Effector memory CD8-positive, alpha-beta T cell (primary cell): ENCODE measurements around the gene CAPN2.
A peak's percentile ranks its signal among the peaks of the same experiment; 100 is the strongest.

ENCODE experiments used
- ATAC-seq: fragments of 150-1000 bp; cut with Tn5 transposase; replicated peaks from 2 replicates; pipeline ENCODE4 v1.10.0; 2021; ENCODE audit warnings: mild to moderate bottlenecking, moderate library complexity
- DNase-seq, 3 experiments: peaks; one replicate each; pipeline ENCODE4 v3.0.0; 2021
- H3K27ac Mint-ChIP-seq, 2 donors: one replicate each; pipeline ENCODE4 v1.8.0; 2022; ENCODE audit warnings: mild to moderate bottlenecking in 2 of 2, mixed read lengths in 2 of 2, moderate library complexity in 2 of 2
- H3K27me3 Mint-ChIP-seq, 2 donors: one replicate each; pipeline ENCODE4 v1.8.0; 2022; ENCODE audit warnings: mixed read lengths in 2 of 2
- H3K36me3 Mint-ChIP-seq: one replicate; pipeline ENCODE4 v1.8.0; 2022; ENCODE audit warnings: mild to moderate bottlenecking, moderate library complexity, mixed read lengths; ENCODE audit not compliant: insufficient read depth
- H3K4me1 Mint-ChIP-seq, 2 donors: one replicate each; pipeline ENCODE4 v1.8.0; 2022; ENCODE audit warnings: low read depth in 2 of 2, mixed read lengths in 2 of 2
- H3K4me3 Mint-ChIP-seq, 2 donors: one replicate each; pipeline ENCODE4 v1.8.0; 2022; ENCODE audit warnings: mild to moderate bottlenecking in 2 of 2, mixed read lengths in 2 of 2, moderate library complexity in 2 of 2
- H3K9me3 Mint-ChIP-seq, 2 donors: one replicate each; pipeline ENCODE4 v1.8.0; 2022; ENCODE audit warnings: mixed read lengths in 2 of 2

Gene CAPN2

DNA sequence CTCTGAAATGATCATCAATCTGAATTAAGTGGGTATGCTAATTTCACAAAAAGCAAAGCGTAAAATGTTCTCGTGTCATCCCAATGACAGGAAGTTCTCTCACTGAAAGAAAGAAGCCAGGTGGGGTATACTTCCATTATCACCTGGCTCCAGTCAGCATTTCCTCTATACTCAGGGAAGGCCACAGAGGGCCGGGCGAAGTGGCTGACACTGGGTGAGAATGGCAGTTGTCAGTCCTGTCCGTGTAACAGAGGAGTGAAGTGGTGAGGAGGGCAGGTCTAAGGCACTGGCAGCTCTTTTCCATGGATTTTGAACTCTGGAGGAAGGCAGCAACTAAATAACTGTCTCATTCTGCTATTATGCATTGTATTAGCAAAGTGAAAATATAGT, 60.4 kb downstream of the CAPN2 start:
- H3K9me3 Mint-ChIP-seq = no peaks in the 10 kb centered on the region
- DNase-seq = no peak
- peak overlapping the region in 1 of 2 donors; percentile 72 for H3K27ac Mint-ChIP-seq
- peaks cover 77% of the 10 kb centered on the region for H3K36me3 Mint-ChIP-seq
- peaks cover 15 to 17% of the 10 kb centered on the region in 2 donors for H3K4me1 Mint-ChIP-seq
- H3K27me3 Mint-ChIP-seq = no peaks in the 10 kb centered on the region
- ATAC-seq = no peak
- H3K4me3 Mint-ChIP-seq = no peak overlapping the region

- no peak for ATAC-seq
Observed at GRCh38 chr1:223774134-223774814, 61.9 kb downstream of the CAPN2 start.

DNA sequence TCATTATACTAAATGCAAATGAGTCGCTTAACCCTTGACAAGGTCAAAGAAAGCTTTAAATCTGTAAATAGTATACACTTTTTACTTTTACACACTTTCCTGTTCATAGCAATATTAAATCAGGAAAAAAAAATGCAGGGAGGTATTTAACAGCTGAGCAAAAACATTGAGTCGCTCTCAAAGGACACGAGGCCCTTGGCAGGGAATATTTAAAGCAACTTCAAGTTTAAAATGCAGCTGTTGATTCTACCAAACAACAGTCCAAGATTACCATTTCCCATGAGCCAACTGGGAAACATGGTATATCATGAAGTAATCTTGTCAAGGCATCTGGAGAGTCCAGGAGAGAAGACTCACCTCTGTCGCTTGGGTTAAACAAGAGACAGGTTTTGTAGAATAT, 62.7 kb downstream of the CAPN2 start:
- peaks cover 82% of the 10 kb centered on the region for H3K36me3 Mint-ChIP-seq
- H3K4me1 Mint-ChIP-seq = peaks cover 15 to 17% of the 10 kb centered on the region in 2 donors
- no peak overlapping the region for H3K4me3 Mint-ChIP-seq
- H3K27me3 Mint-ChIP-seq = no peaks in the 10 kb centered on the region
- ATAC-seq = no peak
- H3K27ac Mint-ChIP-seq = peak overlapping the region; percentile 74 to 88
- no peaks in the 10 kb centered on the region for H3K9me3 Mint-ChIP-seq
- no peak for DNase-seq

More at GRCh38 chr1:223774134-223774814, 61.9 kb downstream of the CAPN2 start:
- Mint-ChIP-seq H3K9me3 (no peaks in the 10 kb centered on the region), H3K27me3 (no peaks in the 10 kb centered on the region), H3K36me3 (peaks cover 86% of the 10 kb centered on the region), H3K4me3 (no peak overlapping the region), H3K4me1 (peaks cover 15 to 17% of the 10 kb centered on the region in 2 donors), H3K27ac (peak overlapping the region in 1 of 2 donors; percentile 74)
- DNase-seq = no peak

DNA sequence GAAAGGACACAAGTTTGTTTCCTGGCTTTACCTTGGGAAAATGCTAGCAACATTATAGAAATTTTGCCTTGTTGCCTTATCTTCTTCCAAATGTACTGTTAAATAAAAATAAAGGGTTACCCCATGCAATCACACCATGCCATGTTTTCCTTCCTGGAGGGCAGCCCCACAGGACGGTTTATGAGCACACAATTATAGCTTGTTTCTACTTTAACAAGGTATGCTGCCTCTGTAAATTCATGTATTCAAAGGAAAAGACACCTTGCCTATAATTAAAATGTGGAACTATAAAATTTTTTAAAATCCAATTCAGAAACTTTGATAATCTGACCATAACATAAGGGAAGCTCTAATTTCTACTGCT, 63.4 kb downstream of the CAPN2 start:
- no peak overlapping the region for H3K4me3 Mint-ChIP-seq
- H3K27me3 Mint-ChIP-seq = no peaks in the 10 kb centered on the region
- DNase-seq (no peak), ATAC-seq (no peak)
- peaks cover 17% of the 10 kb centered on the region in 2 donors for H3K4me1 Mint-ChIP-seq
- H3K27ac Mint-ChIP-seq = peak overlapping the region; percentile 88 to 90
- no peaks in the 10 kb centered on the region for H3K9me3 Mint-ChIP-seq
- peaks cover 75% of the 10 kb centered on the region for H3K36me3 Mint-ChIP-seq

DNA sequence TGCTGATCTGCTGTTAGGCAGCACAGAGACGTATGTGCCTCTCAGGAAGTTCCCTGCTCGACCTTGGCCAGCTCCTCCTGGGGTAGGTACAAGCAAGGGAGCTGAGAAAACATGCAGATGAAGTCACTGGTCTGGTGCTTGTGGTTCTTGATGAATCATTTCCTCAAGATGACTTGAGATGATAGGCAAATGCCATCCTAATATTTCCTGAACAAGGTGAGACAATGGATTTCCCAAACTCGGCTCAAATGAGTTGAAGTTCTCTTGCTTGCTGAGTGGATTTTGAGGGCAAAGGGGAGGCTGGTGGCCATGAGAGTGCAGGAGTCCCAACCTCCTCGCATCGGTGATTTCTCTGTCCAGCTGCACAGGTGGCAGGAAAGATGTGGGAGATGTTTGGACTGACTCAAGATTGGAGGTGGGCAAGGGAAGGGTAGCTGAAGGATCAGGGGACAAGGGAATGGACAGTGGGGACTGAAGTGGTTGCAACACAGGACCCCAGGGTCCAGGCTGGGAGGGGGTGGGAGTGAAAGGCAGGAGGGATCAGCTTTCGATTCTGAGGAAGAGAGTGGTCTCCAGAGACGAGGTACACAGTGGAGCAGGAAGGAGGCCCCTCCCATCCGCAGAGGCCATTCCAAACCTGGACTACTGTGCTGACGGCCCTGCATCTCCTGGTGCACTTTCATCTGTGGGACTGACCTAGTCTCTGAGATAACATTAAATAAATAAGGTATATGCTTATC, 63.9 kb downstream of the CAPN2 start:
- ATAC-seq = peak; percentile 93
- H3K4me1 Mint-ChIP-seq = peaks cover 15 to 20% of the 10 kb centered on the region in 2 donors
- no peaks in the 10 kb centered on the region for H3K27me3 Mint-ChIP-seq
- DNase-seq = peak in 1 of 3 experiments; percentile 5
- peak overlapping the region in 1 of 2 donors; percentile 31 for H3K4me3 Mint-ChIP-seq
- peaks cover 72% of the 10 kb centered on the region for H3K36me3 Mint-ChIP-seq
- no peaks in the 10 kb centered on the region for H3K9me3 Mint-ChIP-seq
- peak overlapping the region; percentile 88 to 90 for H3K27ac Mint-ChIP-seq

- no peak for DNase-seq
Observed at GRCh38 chr1:223776826-223777454, 64.6 kb downstream of the CAPN2 start.

DNA sequence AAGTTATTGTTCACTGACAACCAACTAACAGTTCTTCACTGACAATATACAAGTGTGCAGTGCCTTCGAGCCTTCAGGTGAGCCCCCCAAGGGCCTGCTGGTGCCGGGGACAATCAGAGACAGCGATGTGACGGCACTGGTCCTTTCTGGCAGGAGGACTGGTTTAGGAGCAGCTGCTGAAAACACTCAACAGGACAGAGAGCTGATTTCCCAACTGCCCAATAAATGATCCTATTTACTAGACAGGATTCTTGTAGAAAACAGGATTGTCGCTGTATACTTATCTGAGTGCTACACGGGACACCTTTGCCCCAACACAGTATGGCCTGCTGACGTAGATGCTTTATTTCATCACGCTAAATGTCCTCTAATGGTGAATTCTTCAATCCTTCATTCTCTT, 68.0 kb downstream of the CAPN2 start:
- Mint-ChIP-seq H3K4me3 (no peak overlapping the region), H3K4me1 (peaks cover 11 to 18% of the 10 kb centered on the region in 2 donors), H3K36me3 (peaks cover 50% of the 10 kb centered on the region), H3K27me3 (no peaks in the 10 kb centered on the region), H3K9me3 (no peaks in the 10 kb centered on the region), H3K27ac (peak overlapping the region; percentile 70 to 81)
- DNase-seq (no peak), ATAC-seq (no peak)

More at GRCh38 chr1:223776826-223777454, 64.6 kb downstream of the CAPN2 start:
- H3K27ac Mint-ChIP-seq = peak overlapping the region; percentile 88 to 90
- H3K36me3 Mint-ChIP-seq = peaks cover 69% of the 10 kb centered on the region
- no peak overlapping the region for H3K4me3 Mint-ChIP-seq
- no peaks in the 10 kb centered on the region for H3K27me3 Mint-ChIP-seq
- peaks cover 14 to 18% of the 10 kb centered on the region in 2 donors for H3K4me1 Mint-ChIP-seq
- H3K9me3 Mint-ChIP-seq = no peaks in the 10 kb centered on the region
- ATAC-seq = no peak

DNA sequence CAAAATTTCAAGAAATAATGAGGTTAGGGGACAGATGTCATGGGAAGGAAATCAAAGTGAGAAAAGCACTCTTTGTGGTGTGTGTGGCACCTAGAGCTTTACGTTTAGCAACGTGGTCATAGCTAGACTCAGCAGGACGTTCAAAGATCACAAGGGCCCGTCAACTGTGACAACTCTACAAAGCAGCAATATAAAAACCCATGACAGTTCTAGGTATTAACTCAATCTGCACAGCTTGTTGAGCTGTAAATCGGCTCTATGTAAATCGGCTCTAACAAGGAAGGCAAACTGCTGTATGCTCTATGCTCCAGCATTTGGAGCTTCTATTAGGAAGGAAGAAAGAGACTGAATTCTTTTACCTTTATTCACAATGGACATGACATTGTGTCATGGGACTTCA, 68.6 kb downstream of the CAPN2 start:
- Mint-ChIP-seq H3K27me3 (no peaks in the 10 kb centered on the region), H3K4me1 (peaks cover 8 to 14% of the 10 kb centered on the region in 2 donors), H3K27ac (peak overlapping the region; percentile 70 to 81), H3K9me3 (no peaks in the 10 kb centered on the region), H3K4me3 (no peak overlapping the region), H3K36me3 (peaks cover 55% of the 10 kb centered on the region)
- DNase-seq = no peak
- ATAC-seq = no peak

- DNase-seq = no peak
- Mint-ChIP-seq H3K4me3 (no peak overlapping the region), H3K4me1 (peaks cover 2 to 9% of the 10 kb centered on the region in 2 donors), H3K27me3 (no peaks in the 10 kb centered on the region), H3K9me3 (no peaks in the 10 kb centered on the region), H3K27ac (no peak overlapping the region), H3K36me3 (peaks cover 47% of the 10 kb centered on the region)
- no peak for ATAC-seq
Observed at GRCh38 chr1:223783676-223784075, 71.3 kb downstream of the CAPN2 start.

DNA sequence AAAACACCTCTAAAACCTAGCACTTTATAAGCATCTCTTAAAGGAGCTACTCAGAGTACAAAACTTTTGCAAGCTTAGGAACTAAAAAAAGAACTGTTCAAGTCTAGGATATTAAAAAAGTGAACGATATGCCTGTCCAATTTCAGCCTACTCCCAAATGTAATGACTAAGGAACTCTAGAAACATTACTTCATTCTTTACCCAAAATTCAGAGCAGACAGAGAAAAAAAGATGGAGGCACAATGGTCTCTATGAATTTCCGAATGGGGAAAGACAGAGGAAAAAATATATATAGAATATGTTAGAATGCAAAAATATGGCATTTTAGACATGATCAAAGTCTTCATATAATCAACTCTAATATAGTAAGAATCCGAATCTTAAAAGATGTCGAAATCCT, 72.2 kb downstream of the CAPN2 start:
- Mint-ChIP-seq H3K9me3 (no peaks in the 10 kb centered on the region), H3K4me3 (no peak overlapping the region), H3K27ac (no peak overlapping the region), H3K4me1 (peaks cover 2 to 9% of the 10 kb centered on the region in 2 donors), H3K27me3 (no peaks in the 10 kb centered on the region), H3K36me3 (peaks cover 40% of the 10 kb centered on the region)
- DNase-seq (no peak), ATAC-seq (no peak)

GRCh38 chr1:223785808-223786207, 73.5 kb downstream of the CAPN2 start:
- no peak for ATAC-seq
- H3K36me3 Mint-ChIP-seq = peaks cover 49% of the 10 kb centered on the region
- peak overlapping the region in 1 of 2 donors; percentile 33 for H3K27ac Mint-ChIP-seq
- H3K4me3 Mint-ChIP-seq = no peak overlapping the region
- H3K27me3 Mint-ChIP-seq = no peaks in the 10 kb centered on the region
- DNase-seq = no peak
- peaks cover 2 to 5% of the 10 kb centered on the region in 2 donors for H3K4me1 Mint-ChIP-seq
- H3K9me3 Mint-ChIP-seq = no peaks in the 10 kb centered on the region

DNA sequence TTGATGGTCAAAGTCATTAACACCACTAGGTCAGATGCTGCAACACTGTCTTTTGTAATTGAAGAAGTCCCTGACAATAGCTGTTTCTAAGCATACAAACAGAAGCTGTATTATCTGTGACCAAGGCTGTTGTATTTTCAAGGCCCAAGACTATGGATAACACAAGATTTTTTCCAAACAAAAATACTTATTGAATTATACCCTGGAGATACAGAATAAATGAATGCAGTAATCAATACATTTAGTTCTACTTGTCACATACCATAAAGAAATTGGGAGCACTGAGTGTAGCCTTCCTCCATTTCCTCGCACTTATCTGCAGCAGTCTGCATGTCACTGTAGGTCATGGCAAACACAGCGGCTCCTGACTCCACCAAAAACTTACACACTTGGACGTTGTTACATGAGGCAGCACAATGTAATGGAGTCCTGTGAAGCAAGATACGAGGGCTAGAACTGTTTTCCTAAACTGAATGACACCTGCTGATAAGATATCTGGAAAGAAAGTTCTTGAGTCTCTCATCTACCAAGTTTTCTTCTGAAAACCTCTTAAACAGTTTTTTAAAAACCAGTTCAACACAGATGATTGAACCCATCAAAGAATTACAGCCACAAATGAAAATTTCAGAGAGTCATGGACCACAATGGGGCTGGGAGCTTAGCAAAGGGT, 76.5 kb downstream of the CAPN2 start:
- H3K4me3 Mint-ChIP-seq = no peak overlapping the region
- H3K27me3 Mint-ChIP-seq = no peaks in the 10 kb centered on the region
- no peaks in the 10 kb centered on the region for H3K4me1 Mint-ChIP-seq
- no peaks in the 10 kb centered on the region for H3K9me3 Mint-ChIP-seq
- ATAC-seq (no peak), DNase-seq (no peak)
- H3K36me3 Mint-ChIP-seq = peaks cover 56% of the 10 kb centered on the region
- H3K27ac Mint-ChIP-seq = peak overlapping the region; percentile 19 to 38

DNA sequence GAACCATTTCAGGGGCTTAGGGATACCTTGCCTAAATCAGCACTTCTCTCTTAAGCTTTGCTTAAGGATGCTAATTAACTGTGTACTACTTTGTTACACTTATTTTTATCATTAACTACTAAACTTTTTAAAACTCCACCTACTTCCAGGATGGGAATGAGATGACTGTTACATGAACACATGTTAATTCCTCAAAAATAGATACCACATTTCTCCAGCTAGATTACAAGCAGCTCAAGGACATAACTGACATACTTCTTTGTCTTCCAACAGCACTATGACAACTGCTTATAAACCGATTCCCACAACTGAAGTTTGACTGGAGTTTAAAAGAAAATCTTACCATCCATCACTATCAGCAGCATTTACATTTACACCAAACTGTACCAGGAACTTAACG, 79.7 kb downstream of the CAPN2 start:
- H3K27ac Mint-ChIP-seq = no peak overlapping the region
- H3K9me3 Mint-ChIP-seq = no peaks in the 10 kb centered on the region
- H3K36me3 Mint-ChIP-seq = peaks cover 54% of the 10 kb centered on the region
- H3K4me3 Mint-ChIP-seq = no peak overlapping the region
- peaks cover 0 to 4% of the 10 kb centered on the region in 2 donors for H3K4me1 Mint-ChIP-seq
- no peaks in the 10 kb centered on the region for H3K27me3 Mint-ChIP-seq
- no peak for ATAC-seq
- DNase-seq = no peak
